ENCODE data around the gene MIS18A. TPM values are rescaled to one million over a fixed set of nuclear protein-coding genes. Genes with fewer than 3 reads are reported as not detected.
A peak's percentile ranks its signal among the peaks of the same experiment; 100 is the strongest.
"Not testable (repeated sequence)": the region's sequence is repeated elsewhere in the genome, so short reads cannot be mapped to it uniquely, and the experiment has no call there.

Gene MIS18A
- polyA plus RNA-seq, 1 donor from 2014 or later: 15.9 TPM

DNA sequence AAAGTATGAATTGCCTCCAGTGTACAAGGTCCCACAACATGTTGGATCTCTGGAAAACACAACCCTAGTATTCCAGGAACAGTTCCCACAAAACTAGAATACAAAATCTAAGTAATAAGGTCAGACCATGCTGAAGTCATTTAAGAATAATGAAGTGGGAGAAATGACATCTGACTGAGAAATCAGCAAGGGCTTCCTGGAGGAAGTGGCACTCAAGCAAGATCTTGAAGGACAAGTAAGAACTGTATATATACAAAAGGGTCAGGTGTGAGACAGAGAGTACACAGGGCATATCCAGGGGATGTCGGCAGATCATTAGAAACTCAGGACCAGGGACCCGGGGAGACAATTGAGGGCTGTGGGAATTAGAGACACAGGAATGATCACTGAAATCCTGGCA, 18.7 kb downstream of the MIS18A start:
- TF ChIP-seq SMC3 (conservative IDR thresholded peaks at IDR 0.05; ENCODE audit: poor library complexity) (no peak), EP300 (conservative IDR thresholded peaks at IDR 0.05; ENCODE audit: poor library complexity, severe bottlenecking) (no peak), MXI1 (conservative IDR thresholded peaks at IDR 0.05; ENCODE audit: poor library complexity, severe bottlenecking) (no peak), REST (IDR thresholded peaks at IDR 0.05; ENCODE audit: borderline replicate concordance) (no peak), POLR2AphosphoS5 (IDR thresholded peaks at IDR 0.05) (no peak)
- no peaks in the 10 kb centered on the region for H3K9me3 ChIP-seq (ENCODE audit: low read length)
- no peaks in the 10 kb centered on the region for H3K9me2 ChIP-seq (ENCODE audit: insufficient read depth, low read length)
- H3K27me3 ChIP-seq (ENCODE audit: insufficient read depth, low read depth, low read length): no peaks in the 10 kb centered on the region
- H3K79me2 ChIP-seq (replicated peaks; ENCODE audit: insufficient read depth, low read length): no peaks in the 10 kb centered on the region
- H3K9ac ChIP-seq (ENCODE audit: low read length): no peak overlapping the region
- no peak overlapping the region for H3K4me3 ChIP-seq (ENCODE audit: low read length)
- H3F3A ChIP-seq (ENCODE audit: insufficient read depth, low read length, poor library complexity, severe bottlenecking): no peaks in the 10 kb centered on the region
- H3K27ac ChIP-seq (ENCODE audit: low read length): no peak overlapping the region
- no peaks in the 10 kb centered on the region for H4K20me1 ChIP-seq (ENCODE audit: insufficient read depth)
- no peak overlapping the region for H3K4me2 ChIP-seq (ENCODE audit: low read length)
- H2AFZ ChIP-seq (ENCODE audit: low read depth, low read length): no peak overlapping the region
- no peaks in the 10 kb centered on the region for H3K36me3 ChIP-seq (ENCODE audit: insufficient read depth, low read length)

GRCh38 chr21:32258786-32259048, 20.1 kb downstream of the MIS18A start:
- not testable (repeated sequence) for H3K36me3 ChIP-seq (ENCODE audit: insufficient read depth, low read length); H2AFZ ChIP-seq (ENCODE audit: low read depth, low read length); H3F3A ChIP-seq (ENCODE audit: insufficient read depth, low read length, poor library complexity, severe bottlenecking); H3K4me3 ChIP-seq (ENCODE audit: low read length); H3K9ac ChIP-seq (ENCODE audit: low read length); H3K27me3 ChIP-seq (ENCODE audit: insufficient read depth, low read depth, low read length); H3K4me2 ChIP-seq (ENCODE audit: low read length); H3K9me2 ChIP-seq (ENCODE audit: insufficient read depth, low read length); H3K9me3 ChIP-seq (ENCODE audit: low read length); H3K79me2 ChIP-seq (replicated peaks; ENCODE audit: insufficient read depth, low read length); H4K20me1 ChIP-seq (ENCODE audit: insufficient read depth); H3K27ac ChIP-seq (ENCODE audit: low read length)

- Histone ChIP-seq H3K79me2 (replicated peaks; ENCODE audit: insufficient read depth, low read length) (no peaks in the 10 kb centered on the region), H3K9me3 (ENCODE audit: low read length) (no peaks in the 10 kb centered on the region), H3K9ac (ENCODE audit: low read length) (no peak overlapping the region), H3F3A (ENCODE audit: insufficient read depth, low read length, poor library complexity, severe bottlenecking) (no peaks in the 10 kb centered on the region), H3K27me3 (ENCODE audit: insufficient read depth, low read depth, low read length) (no peaks in the 10 kb centered on the region), H3K27ac (ENCODE audit: low read length) (peak overlapping the region; percentile 0), H3K36me3 (ENCODE audit: insufficient read depth, low read length) (no peaks in the 10 kb centered on the region), H3K4me2 (ENCODE audit: low read length) (no peak overlapping the region), H2AFZ (ENCODE audit: low read depth, low read length) (no peak overlapping the region), H4K20me1 (ENCODE audit: insufficient read depth) (no peaks in the 10 kb centered on the region), H3K9me2 (ENCODE audit: insufficient read depth, low read length) (no peaks in the 10 kb centered on the region), H3K4me3 (ENCODE audit: low read length) (no peak overlapping the region)
- TF ChIP-seq REST (IDR thresholded peaks at IDR 0.05; ENCODE audit: borderline replicate concordance) (no peak), TAF1 (IDR thresholded peaks at IDR 0.05; ENCODE audit: low read depth) (no peak), SMC3 (conservative IDR thresholded peaks at IDR 0.05; ENCODE audit: poor library complexity) (peak; percentile 95), RAD21 (conservative IDR thresholded peaks at IDR 0.05) (peak; percentile 95)
- TF ChIP-seq, protein P1, sequence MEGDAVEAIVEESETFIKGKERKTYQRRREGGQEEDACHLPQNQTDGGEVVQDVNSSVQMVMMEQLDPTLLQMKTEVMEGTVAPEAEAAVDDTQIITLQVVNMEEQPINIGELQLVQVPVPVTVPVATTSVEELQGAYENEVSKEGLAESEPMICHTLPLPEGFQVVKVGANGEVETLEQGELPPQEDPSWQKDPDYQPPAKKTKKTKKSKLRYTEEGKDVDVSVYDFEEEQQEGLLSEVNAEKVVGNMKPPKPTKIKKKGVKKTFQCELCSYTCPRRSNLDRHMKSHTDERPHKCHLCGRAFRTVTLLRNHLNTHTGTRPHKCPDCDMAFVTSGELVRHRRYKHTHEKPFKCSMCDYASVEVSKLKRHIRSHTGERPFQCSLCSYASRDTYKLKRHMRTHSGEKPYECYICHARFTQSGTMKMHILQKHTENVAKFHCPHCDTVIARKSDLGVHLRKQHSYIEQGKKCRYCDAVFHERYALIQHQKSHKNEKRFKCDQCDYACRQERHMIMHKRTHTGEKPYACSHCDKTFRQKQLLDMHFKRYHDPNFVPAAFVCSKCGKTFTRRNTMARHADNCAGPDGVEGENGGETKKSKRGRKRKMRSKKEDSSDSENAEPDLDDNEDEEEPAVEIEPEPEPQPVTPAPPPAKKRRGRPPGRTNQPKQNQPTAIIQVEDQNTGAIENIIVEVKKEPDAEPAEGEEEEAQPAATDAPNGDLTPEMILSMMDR (IDR thresholded peaks at IDR 0.05; ENCODE audit: poor library complexity, severe bottlenecking): peak; percentile 90
These were observed 20.7 kb downstream of the MIS18A start for GRCh38 chr21:32257962-32258785.

Measured in neural cell (in vitro differentiated cells).